Stimulated activated naive CD8-positive, alpha-beta T cell treated with anti-CD3 and anti-CD28 coated beads, Interleukin-15, Interleukin-2, amounts not matched to agents 100 ng/mL and 50 ng/mL, for 24 hours (primary cell): Measurements from ENCODE around the gene CD80.

ENCODE experiments used
- H3K27ac Mint-ChIP-seq: one replicate; pipeline ENCODE4 v1.8.0; 2021; ENCODE audit warnings: mild to moderate bottlenecking, mixed read lengths
- H3K27me3 Mint-ChIP-seq: one replicate; pipeline ENCODE4 v1.8.0; 2021; ENCODE audit warnings: mixed read lengths
- H3K36me3 Mint-ChIP-seq: one replicate; pipeline ENCODE4 v1.8.0; 2021; ENCODE audit warnings: low read depth, mixed read lengths
- H3K4me1 Mint-ChIP-seq: one replicate; pipeline ENCODE4 v1.8.0; 2021; ENCODE audit warnings: low read depth, mixed read lengths
- H3K4me3 Mint-ChIP-seq: one replicate; pipeline ENCODE4 v1.8.0; 2021; ENCODE audit warnings: mild to moderate bottlenecking, mixed read lengths
- H3K9me3 Mint-ChIP-seq: one replicate; pipeline ENCODE4 v1.8.0; 2021; ENCODE audit warnings: mixed read lengths

The CD80 gene

GRCh38 chr3:119542168-119542767 lies 17.1 kb downstream of the CD80 start:
- Mint-ChIP-seq H3K4me1 (peaks cover 21% of the 10 kb centered on the region), H3K27me3 (no peaks in the 10 kb centered on the region), H3K27ac (peak overlapping the region; percentile 0), H3K9me3 (no peaks in the 10 kb centered on the region), H3K4me3 (no peak overlapping the region), H3K36me3 (peaks cover 9% of the 10 kb centered on the region)

- peaks cover 9% of the 10 kb centered on the region for H3K36me3 Mint-ChIP-seq
- peak overlapping the region; percentile 38 for H3K27ac Mint-ChIP-seq
- H3K4me1 Mint-ChIP-seq = peaks cover 21% of the 10 kb centered on the region
- peak overlapping the region; percentile 8 for H3K4me3 Mint-ChIP-seq
- H3K27me3 Mint-ChIP-seq = no peaks in the 10 kb centered on the region
- H3K9me3 Mint-ChIP-seq = no peaks in the 10 kb centered on the region
These were observed 17.9 kb downstream of the CD80 start for GRCh38 chr3:119541547-119541946.

GRCh38 chr3:119538772-119539171 lies 20.6 kb downstream of the CD80 start:
- Mint-ChIP-seq H3K9me3 (no peaks in the 10 kb centered on the region), H3K4me3 (no peak overlapping the region), H3K36me3 (peaks cover 3% of the 10 kb centered on the region), H3K27me3 (no peaks in the 10 kb centered on the region), H3K27ac (peak overlapping the region; percentile 69), H3K4me1 (peaks cover 21% of the 10 kb centered on the region)

GRCh38 chr3:119536757-119537156 lies 22.7 kb downstream of the CD80 start:
- peaks cover 14% of the 10 kb centered on the region for H3K4me1 Mint-ChIP-seq
- no peaks in the 10 kb centered on the region for H3K27me3 Mint-ChIP-seq
- no peaks in the 10 kb centered on the region for H3K9me3 Mint-ChIP-seq
- no peak overlapping the region for H3K4me3 Mint-ChIP-seq
- H3K27ac Mint-ChIP-seq = no peak overlapping the region
- H3K36me3 Mint-ChIP-seq = no peaks in the 10 kb centered on the region

- Mint-ChIP-seq H3K4me1 (peaks cover 7% of the 10 kb centered on the region), H3K9me3 (no peaks in the 10 kb centered on the region), H3K36me3 (peaks cover 6% of the 10 kb centered on the region), H3K4me3 (no peak overlapping the region), H3K27me3 (no peaks in the 10 kb centered on the region), H3K27ac (no peak overlapping the region)
These were observed 25.1 kb downstream of the CD80 start for GRCh38 chr3:119534296-119534695.

- H3K27me3 Mint-ChIP-seq = no peaks in the 10 kb centered on the region
- peaks cover 19% of the 10 kb centered on the region for H3K36me3 Mint-ChIP-seq
- no peak overlapping the region for H3K4me3 Mint-ChIP-seq
- no peaks in the 10 kb centered on the region for H3K4me1 Mint-ChIP-seq
- no peaks in the 10 kb centered on the region for H3K9me3 Mint-ChIP-seq
- H3K27ac Mint-ChIP-seq = no peak overlapping the region
These were observed 28.3 kb downstream of the CD80 start for GRCh38 chr3:119531151-119531550.

GRCh38 chr3:119530456-119530855 lies 29.0 kb downstream of the CD80 start:
- Mint-ChIP-seq H3K27me3 (no peaks in the 10 kb centered on the region), H3K4me3 (no peak overlapping the region), H3K27ac (peak overlapping the region; percentile 23), H3K9me3 (no peaks in the 10 kb centered on the region), H3K36me3 (peaks cover 25% of the 10 kb centered on the region), H3K4me1 (no peaks in the 10 kb centered on the region)

- Mint-ChIP-seq H3K9me3 (no peaks in the 10 kb centered on the region), H3K4me3 (no peak overlapping the region), H3K27me3 (no peaks in the 10 kb centered on the region), H3K4me1 (no peaks in the 10 kb centered on the region), H3K36me3 (peaks cover 27% of the 10 kb centered on the region), H3K27ac (no peak overlapping the region)
These were observed 29.5 kb downstream of the CD80 start for GRCh38 chr3:119529883-119530282.

- Mint-ChIP-seq H3K9me3 (no peaks in the 10 kb centered on the region), H3K27me3 (no peaks in the 10 kb centered on the region), H3K4me3 (no peak overlapping the region), H3K4me1 (no peaks in the 10 kb centered on the region), H3K27ac (no peak overlapping the region), H3K36me3 (peaks cover 46% of the 10 kb centered on the region)
These were observed 31.7 kb downstream of the CD80 start for GRCh38 chr3:119527714-119528113.

GRCh38 chr3:119524931-119525662 lies 34.3 kb downstream of the CD80 start:
- Mint-ChIP-seq H3K9me3 (no peaks in the 10 kb centered on the region), H3K4me3 (no peak overlapping the region), H3K4me1 (peaks cover 4% of the 10 kb centered on the region), H3K27ac (no peak overlapping the region), H3K27me3 (no peaks in the 10 kb centered on the region), H3K36me3 (peaks cover 68% of the 10 kb centered on the region)

- H3K27me3 Mint-ChIP-seq = no peaks in the 10 kb centered on the region
- H3K9me3 Mint-ChIP-seq = no peaks in the 10 kb centered on the region
- no peak overlapping the region for H3K27ac Mint-ChIP-seq
- no peak overlapping the region for H3K4me3 Mint-ChIP-seq
- H3K4me1 Mint-ChIP-seq = peaks cover 20% of the 10 kb centered on the region
- H3K36me3 Mint-ChIP-seq = peaks cover 92% of the 10 kb centered on the region
These were observed 41.4 kb downstream of the CD80 start for GRCh38 chr3:119518026-119518425.

GRCh38 chr3:119517112-119517511 lies 42.3 kb downstream of the CD80 start:
- no peak overlapping the region for H3K27ac Mint-ChIP-seq
- H3K36me3 Mint-ChIP-seq = peaks cover 88% of the 10 kb centered on the region
- H3K4me3 Mint-ChIP-seq = no peak overlapping the region
- H3K9me3 Mint-ChIP-seq = no peaks in the 10 kb centered on the region
- H3K4me1 Mint-ChIP-seq = peaks cover 21% of the 10 kb centered on the region
- no peaks in the 10 kb centered on the region for H3K27me3 Mint-ChIP-seq

- Mint-ChIP-seq H3K4me3 (no peak overlapping the region), H3K4me1 (peaks cover 17% of the 10 kb centered on the region), H3K9me3 (no peaks in the 10 kb centered on the region), H3K36me3 (peaks cover 77% of the 10 kb centered on the region), H3K27me3 (no peaks in the 10 kb centered on the region), H3K27ac (no peak overlapping the region)
These were observed 44.8 kb downstream of the CD80 start for GRCh38 chr3:119514637-119515036.

- no peaks in the 10 kb centered on the region for H3K27me3 Mint-ChIP-seq
- H3K36me3 Mint-ChIP-seq = peaks cover 74% of the 10 kb centered on the region
- H3K4me3 Mint-ChIP-seq = no peak overlapping the region
- peaks cover 55% of the 10 kb centered on the region for H3K4me1 Mint-ChIP-seq
- H3K27ac Mint-ChIP-seq = no peak overlapping the region
- H3K9me3 Mint-ChIP-seq = no peaks in the 10 kb centered on the region
These were observed 48.7 kb downstream of the CD80 start for GRCh38 chr3:119510690-119511089.

GRCh38 chr3:119508172-119508845 lies 51.1 kb downstream of the CD80 start:
- no peaks in the 10 kb centered on the region for H3K9me3 Mint-ChIP-seq
- no peak overlapping the region for H3K4me3 Mint-ChIP-seq
- H3K27ac Mint-ChIP-seq = peak overlapping the region; percentile 98
- H3K4me1 Mint-ChIP-seq = peaks cover 43% of the 10 kb centered on the region
- peaks cover 69% of the 10 kb centered on the region for H3K36me3 Mint-ChIP-seq
- H3K27me3 Mint-ChIP-seq = no peaks in the 10 kb centered on the region
